ENCODE data around the gene XNDC1N.
"Not testable (repeated sequence)": the region's sequence is repeated elsewhere in the genome, so short reads cannot be mapped to it uniquely, and the experiment has no call there.

The XNDC1N gene

GRCh38 chr11:71931245-71931602 lies 2.8 kb upstream of the XNDC1N start:
- no peak for DNase-seq (ENCODE audit: low spot score)

GRCh38 chr11:71930556-71931244 lies 2.3 kb upstream of the XNDC1N start:
- DNase-seq (ENCODE audit: low spot score): no peak

- no peak for DNase-seq (ENCODE audit: low spot score)
Measured at GRCh38 chr11:71929491-71929890, 1.1 kb upstream of the XNDC1N start.

GRCh38 chr11:71928737-71929443 lies 496 bp upstream of the XNDC1N start, which contains the start of gene RNF121:
RNF121 (plus strand) TSS chr11:71929046; CDS start chr11:71929062, 16 bp downstream.
- DNase-seq (ENCODE audit: low spot score): peak; percentile 100

GRCh38 chr11:71917646-71918140 lies 10.7 kb downstream of the XNDC1N start:
- no peak for DNase-seq (ENCODE audit: low spot score)

GRCh38 chr11:71914617-71915189 lies 13.7 kb downstream of the XNDC1N start:
- no peak for DNase-seq (ENCODE audit: low spot score)

- no peak for DNase-seq (ENCODE audit: low spot score)
Measured at GRCh38 chr11:71913756-71914526, 14.5 kb downstream of the XNDC1N start.

- DNase-seq (ENCODE audit: low spot score): not testable (repeated sequence)
Measured at GRCh38 chr11:71911986-71912340, 16.4 kb downstream of the XNDC1N start.

GRCh38 chr11:71911321-71911985 lies 16.9 kb downstream of the XNDC1N start:
- not testable (repeated sequence) for DNase-seq (ENCODE audit: low spot score)

GRCh38 chr11:71910775-71911174 lies 17.6 kb downstream of the XNDC1N start:
- DNase-seq (ENCODE audit: low spot score): not testable (repeated sequence)

GRCh38 chr11:71908218-71908617 lies 20.2 kb downstream of the XNDC1N start:
- DNase-seq (ENCODE audit: low spot score): no peak

- not testable (repeated sequence) for DNase-seq (ENCODE audit: low spot score)
Measured at GRCh38 chr11:71901137-71901536, 27.3 kb downstream of the XNDC1N start.

- no peak for DNase-seq (ENCODE audit: low spot score)
Measured at GRCh38 chr11:71895961-71896360, 32.4 kb downstream of the XNDC1N start.

- not testable (repeated sequence) for DNase-seq (ENCODE audit: low spot score)
Measured at GRCh38 chr11:71889181-71889872, 39.1 kb downstream of the XNDC1N start.

GRCh38 chr11:71888335-71889010 lies 39.9 kb downstream of the XNDC1N start:
- DNase-seq (ENCODE audit: low spot score): not testable (repeated sequence)

- not testable (repeated sequence) for DNase-seq (ENCODE audit: low spot score)
Measured at GRCh38 chr11:71885806-71886205, 42.6 kb downstream of the XNDC1N start.
